Subcutaneous adipose tissue (tissue), 4 donors: ENCODE data around the gene KDM5B. TPM values are rescaled to one million over a fixed set of nuclear protein-coding genes. Genes with fewer than 3 reads are reported as not detected.

Source experiments
- CTCF ChIP-seq: fragments of 450-650 bp; IDR thresholded peaks from one replicate; pipeline ENCODE4 v1.5.1; 2016; ENCODE audit warnings: low read depth, mild to moderate bottlenecking, control low read depth, antibody characterized with exemption, moderate library complexity
- total RNA-seq, 4 donors: library from RNA; depleted of rRNA; stranded (reverse); fragments of >200 nt; gene quantifications; one replicate each; pipeline ENCODE4 v1.1.0, GENCODE V29; 2016

Gene KDM5B
- total RNA-seq, 4 donors from 2014 or later, result 37.8 to 62.2 (median 48.2) TPM

DNA sequence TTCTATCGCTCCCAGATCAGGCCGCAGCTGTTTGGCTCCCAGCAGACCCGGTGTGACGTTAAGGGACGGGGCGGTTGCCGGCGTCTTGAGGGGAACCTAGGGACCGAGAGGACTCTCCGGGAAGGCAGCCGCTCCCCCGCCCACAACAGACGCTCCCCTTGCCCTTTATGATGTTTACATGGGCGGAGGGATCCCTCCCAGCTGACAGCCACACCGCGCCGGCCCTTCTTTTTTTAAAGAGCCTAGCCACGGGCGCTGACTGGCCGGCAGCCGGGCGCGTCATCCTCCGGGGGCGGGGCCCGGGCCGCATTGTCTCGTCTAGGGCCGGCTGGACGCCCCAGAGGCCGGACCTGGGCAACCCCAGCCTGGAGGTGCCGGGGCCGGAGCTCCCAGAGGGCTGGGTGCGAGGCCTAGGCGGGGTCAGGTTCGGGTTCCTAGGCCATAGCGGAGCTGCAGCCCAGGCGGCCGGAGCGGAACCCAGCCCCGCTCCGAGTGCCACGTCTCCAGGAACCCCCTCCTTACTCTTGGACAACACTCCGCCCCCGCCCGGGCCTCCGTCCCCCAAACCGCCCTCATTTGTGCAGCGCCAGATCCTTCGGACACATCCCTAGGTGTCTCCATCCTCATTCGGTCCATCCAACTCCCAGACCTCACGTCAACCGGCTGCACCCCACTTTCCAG is 2.5 kb upstream of the KDM5B start, which contains the start of gene PCAT6:
TSS of gene PCAT6 (plus strand) at position 340 of the 681 bp plus-strand sequence.
- no peak for TF ChIP-seq CTCF

- no peak for TF ChIP-seq CTCF
Measured at GRCh38 chr1:202810193-202810614, 2.0 kb upstream of the KDM5B start.

DNA sequence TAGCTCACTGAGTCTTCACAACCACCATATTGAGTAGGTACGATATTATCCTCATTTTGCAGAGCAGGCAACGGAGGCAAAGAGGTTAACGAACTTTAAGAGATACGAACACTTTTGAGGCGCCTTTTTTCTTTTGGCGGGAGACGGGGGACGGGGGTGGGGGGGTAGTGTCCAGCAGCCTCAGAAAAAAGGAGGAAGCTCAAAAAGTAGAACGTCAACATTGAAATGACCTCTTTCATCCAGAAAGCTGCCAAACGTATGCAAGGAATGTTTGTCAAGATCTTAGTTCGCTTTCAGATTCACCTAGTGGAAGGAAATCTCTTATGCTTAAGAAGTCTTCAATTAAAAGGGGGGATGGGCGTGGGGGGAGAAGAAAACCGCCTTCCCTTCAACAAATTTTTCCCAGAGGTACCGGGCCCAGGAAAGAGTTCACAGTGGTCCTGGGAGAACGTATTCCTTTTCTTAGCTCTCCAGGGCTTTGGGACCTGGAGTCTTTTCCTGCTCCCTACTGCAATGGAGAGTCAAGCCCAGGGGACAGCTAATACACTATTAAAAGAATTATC is 1.5 kb upstream of the KDM5B start:
- TF ChIP-seq CTCF, result no peak

DNA sequence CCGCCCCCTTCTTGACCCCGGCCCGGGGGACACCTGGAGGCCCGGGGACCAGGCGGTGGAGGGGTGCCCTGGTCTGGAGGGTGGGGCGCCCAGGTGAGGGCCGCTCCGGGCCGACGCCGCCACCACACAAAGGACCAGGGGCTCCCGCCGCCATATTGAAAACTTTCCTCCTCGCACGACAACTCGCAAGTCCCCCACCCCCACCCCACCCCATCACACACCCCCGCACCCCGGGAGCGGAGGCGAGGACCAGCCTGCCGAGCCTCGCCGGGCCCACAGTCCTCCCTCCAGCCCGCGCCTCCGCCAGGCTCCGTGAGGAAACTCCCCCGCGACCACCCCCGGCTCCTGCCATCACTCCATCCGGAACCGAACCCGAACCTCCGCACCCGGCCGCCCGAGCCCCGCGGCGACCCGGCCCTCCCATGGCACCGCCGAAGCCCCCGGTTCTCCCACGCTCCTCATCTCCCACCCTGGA is 733 bp downstream of the KDM5B start:
- TF ChIP-seq CTCF, result no peak

DNA sequence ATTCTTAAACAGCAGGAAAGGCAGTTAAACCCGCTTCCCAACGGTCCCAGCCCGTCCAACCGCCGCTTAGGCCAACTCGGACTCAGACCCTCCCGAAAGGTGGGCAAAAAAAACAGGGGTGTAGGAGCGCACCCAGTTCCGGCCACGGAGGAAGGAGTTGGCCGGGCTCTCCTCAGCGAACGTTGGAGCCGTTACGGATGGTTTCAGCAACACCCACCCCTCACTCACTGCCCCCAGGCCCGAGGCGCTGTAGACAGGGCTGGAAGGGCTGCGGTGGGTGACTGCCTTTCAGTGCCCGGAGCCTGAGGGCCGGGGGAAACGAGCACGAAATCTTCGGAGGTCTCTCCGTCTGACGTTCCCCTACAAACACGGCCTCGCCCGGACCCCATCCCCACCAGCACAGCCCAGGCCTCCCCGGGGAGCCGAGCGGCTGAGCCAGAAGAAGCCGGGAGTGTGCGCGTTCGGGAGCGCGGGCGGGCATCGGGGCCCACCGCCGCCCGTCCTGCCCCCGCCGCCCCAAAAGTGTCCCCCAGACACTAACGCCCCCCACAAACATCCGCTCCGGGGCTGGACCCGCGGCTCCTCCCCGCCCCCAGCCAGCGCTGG is 1.3 kb downstream of the KDM5B start:
- TF ChIP-seq CTCF, result no peak

- no peak for TF ChIP-seq CTCF
Measured at GRCh38 chr1:202805886-202806844, 2.1 kb downstream of the KDM5B start.
